ENCODE results near the gene MAST2. TPM values are rescaled to one million over a fixed set of nuclear protein-coding genes. Genes with fewer than 3 reads are reported as not detected.

Gene MAST2
- total RNA-seq, 1 experiment from 2014 or later, result 41.9 TPM

DNA sequence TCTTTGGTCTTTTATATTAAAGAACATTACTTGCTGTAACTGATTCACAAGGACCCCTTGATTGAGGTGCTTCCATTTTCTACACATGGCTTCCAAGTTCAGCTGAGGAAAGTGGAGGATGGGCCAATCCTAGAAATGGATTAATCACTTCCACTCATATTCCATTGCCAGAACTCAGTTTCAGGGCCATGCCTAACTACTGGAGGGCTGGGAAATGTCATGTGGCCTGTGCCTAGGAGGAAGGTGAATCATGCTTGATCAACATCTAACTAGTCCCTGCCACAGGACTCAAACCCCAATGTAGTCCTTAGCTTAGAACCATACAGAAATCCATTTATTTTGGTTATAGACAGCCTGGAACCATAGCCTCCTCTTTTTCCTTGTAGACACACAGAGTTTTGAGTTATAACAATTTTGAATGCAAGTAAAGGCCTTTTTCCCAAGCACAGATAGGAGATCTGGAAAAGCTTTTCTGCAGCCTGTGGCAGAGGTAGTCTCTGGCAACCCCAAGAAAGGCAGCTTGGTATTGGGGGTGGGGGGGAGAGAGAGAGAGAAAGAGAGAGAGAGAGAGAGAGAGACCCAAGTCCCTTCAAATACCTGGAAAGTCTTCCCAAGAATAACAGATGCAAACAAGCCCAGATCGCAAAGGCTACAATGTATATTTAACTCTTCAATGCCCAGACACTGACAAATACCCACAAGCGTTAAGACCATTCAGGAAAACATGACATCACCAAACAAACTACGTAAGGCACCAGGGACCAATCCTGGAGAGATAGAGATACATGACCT is 12.5 kb downstream of the MAST2 start:
- Histone ChIP-seq H3K4me1 (ENCODE audit: control insufficient read depth in 1 of 2, insufficient read depth in 2 of 2, low read length in 2 of 2) (no peaks in the 10 kb centered on the region), H2AFZ (ENCODE audit: low read depth, low read length, poor library complexity, severe bottlenecking) (no peak overlapping the region), H3K4me2 (ENCODE audit: low read length) (no peak overlapping the region), H3K9ac (ENCODE audit: low read length) (no peak overlapping the region), H3K9me3 (ENCODE audit: control insufficient read depth in 1 of 2, insufficient read depth in 1 of 2, low read depth in 1 of 2, low read length in 2 of 2) (0 out of 4 replicates have a peak, but pooled peaks cover 0 to under 1% of the 10 kb centered on the region in 2 experiments), H3K36me3 (ENCODE audit: control insufficient read depth in 1 of 2, insufficient read depth in 2 of 2, low read length in 2 of 2) (no peaks in the 10 kb centered on the region), H3K27ac (ENCODE audit: low read depth, low read length) (no peak overlapping the region), H3K79me2 (ENCODE audit: insufficient read depth, low read length) (peaks cover 78% of the 10 kb centered on the region), H4K20me1 (ENCODE audit: insufficient read depth) (no peaks in the 10 kb centered on the region), H3K4me3 (replicated peaks in 1 of 2; ENCODE audit: low read depth in 1 of 2, low read length in 2 of 2) (no peak overlapping the region), H3K27me3 (ENCODE audit: insufficient read depth, low read length) (no peaks in the 10 kb centered on the region), H3K9me2 (ENCODE audit: insufficient read depth) (no peaks in the 10 kb centered on the region)
- ChIA-PET POLR2A (no interaction called here), CTCF (no interaction called here), RAD21 (ENCODE audit: low non-redundant PET in 1 of 2, low total read pairs in 2 of 2, uncharacterized antibody in 2 of 2, unreplicated experiment in 2 of 2) (no interaction called here)
- ATAC-seq, result no peak
- no peak for TF ChIP-seq ZFX (IDR thresholded peaks at IDR 0.05)
- no peak for TF ChIP-seq FOSL1 (IDR thresholded peaks at IDR 0.05; ENCODE audit: low read depth)
- TF ChIP-seq SIN3A (IDR thresholded peaks at IDR 0.05; ENCODE audit: low read depth), result no peak
- no peak for TF ChIP-seq EGR1 (IDR thresholded peaks at IDR 0.05; ENCODE audit: low read depth)
- TF ChIP-seq ATF3 (IDR thresholded peaks at IDR 0.05), result no peak
- TF ChIP-seq SP1 (IDR thresholded peaks at IDR 0.05; ENCODE audit: low read depth), result no peak
- TF ChIP-seq JUND (IDR thresholded peaks at IDR 0.05), result no peak
- no peak for TF ChIP-seq EZH2phosphoT487 (IDR thresholded peaks at IDR 0.05; ENCODE audit: borderline replicate concordance)
- TF ChIP-seq RAD21 (IDR thresholded peaks at IDR 0.05; ENCODE audit: low read depth), result no peak
- no peak for TF ChIP-seq YY1 (IDR thresholded peaks at IDR 0.05; ENCODE audit: extremely low read depth, insufficient replicate concordance, low read depth, low read length)
- TF ChIP-seq POLR2A (IDR thresholded peaks at IDR 0.05; ENCODE audit: borderline replicate concordance, extremely low read depth, insufficient read depth, insufficient read length), result no peak
- TF ChIP-seq SRF (IDR thresholded peaks at IDR 0.05; ENCODE audit: low read depth), result no peak
- TF ChIP-seq REST (IDR thresholded peaks at IDR 0.05; ENCODE audit: low read depth), result no peak
- TF ChIP-seq POLR2AphosphoS5 (IDR thresholded peaks at IDR 0.05; ENCODE audit: low read depth, low read length), result no peak
- no peak for TF ChIP-seq CBX3 (IDR thresholded peaks at IDR 0.05; ENCODE audit: low read depth)
- no peak for TF ChIP-seq ZNF274 (IDR thresholded peaks at IDR 0.05; ENCODE audit: low read depth, low read length)
- TF ChIP-seq ZBTB33 (IDR thresholded peaks at IDR 0.05; ENCODE audit: extremely low read depth, insufficient replicate concordance, low read length), result no peak
- TF ChIP-seq, protein P1, sequence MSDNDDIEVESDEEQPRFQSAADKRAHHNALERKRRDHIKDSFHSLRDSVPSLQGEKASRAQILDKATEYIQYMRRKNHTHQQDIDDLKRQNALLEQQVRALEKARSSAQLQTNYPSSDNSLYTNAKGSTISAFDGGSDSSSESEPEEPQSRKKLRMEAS (IDR thresholded peaks at IDR 0.05), result no peak
- TF ChIP-seq CTCF (IDR thresholded peaks at IDR 0.05 in 2 of 3, conservative IDR thresholded peaks at IDR 0.05 in 1 of 3; ENCODE audit: borderline replicate concordance in 1 of 3, insufficient read depth in 1 of 3, low read depth in 2 of 3, low read length in 2 of 3), result no peak
- no peak for TF ChIP-seq CEBPB (IDR thresholded peaks at IDR 0.05; ENCODE audit: low read depth)
- intact Hi-C loops (cut with micrococcal nuclease), result no loop called here
- DNase-seq (ENCODE audit: low read depth, low spot score), result no peak
- BruUV-seq (replicated peaks), result no TSS peak
